C4-2B (cell line): ENCODE data around the gene NAGPA.

ENCODE experiments used
- H3K27ac ChIP-seq: fragments of 450-650 bp; 2 replicates; pipeline ENCODE4 v1.5.1; 2017
- ZFX ChIP-seq: fragments of 450-650 bp; IDR thresholded peaks from 2 replicates; pipeline ENCODE4 v1.6.1; 2017
- TF ChIP-seq, protein P1 (sequence below): fragments of 450-650 bp; conservative IDR thresholded peaks from 2 replicates; pipeline ENCODE4 v1.5.1; 2017; ENCODE audit warnings: mild to moderate bottlenecking

The NAGPA gene

DNA sequence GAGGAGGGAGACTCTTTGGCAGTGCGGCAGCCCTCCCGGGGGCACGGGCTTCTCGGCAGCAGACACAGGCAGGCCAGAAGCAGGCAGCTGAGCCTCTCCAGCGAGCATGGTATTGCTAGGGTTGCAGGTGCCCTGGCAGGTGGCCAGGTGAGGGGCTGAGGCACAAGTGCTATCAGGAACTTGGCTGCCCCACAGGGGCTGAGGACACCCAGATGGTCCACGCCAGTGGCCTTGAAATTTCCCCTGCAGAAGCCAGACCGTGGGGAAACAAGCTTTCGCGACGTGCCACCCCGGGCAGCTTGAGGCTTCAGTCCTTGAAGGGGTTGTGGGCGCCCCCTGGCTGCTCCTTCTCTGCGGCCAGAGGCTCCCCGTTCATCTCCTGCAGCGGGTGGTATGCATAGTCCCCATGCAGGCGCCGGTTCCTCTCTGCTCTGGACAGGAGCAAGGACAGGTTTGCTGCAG lies 8.5 kb downstream of the NAGPA start:
- H3K27ac ChIP-seq: peak overlapping the region; percentile 43
- TF ChIP-seq, protein P1, sequence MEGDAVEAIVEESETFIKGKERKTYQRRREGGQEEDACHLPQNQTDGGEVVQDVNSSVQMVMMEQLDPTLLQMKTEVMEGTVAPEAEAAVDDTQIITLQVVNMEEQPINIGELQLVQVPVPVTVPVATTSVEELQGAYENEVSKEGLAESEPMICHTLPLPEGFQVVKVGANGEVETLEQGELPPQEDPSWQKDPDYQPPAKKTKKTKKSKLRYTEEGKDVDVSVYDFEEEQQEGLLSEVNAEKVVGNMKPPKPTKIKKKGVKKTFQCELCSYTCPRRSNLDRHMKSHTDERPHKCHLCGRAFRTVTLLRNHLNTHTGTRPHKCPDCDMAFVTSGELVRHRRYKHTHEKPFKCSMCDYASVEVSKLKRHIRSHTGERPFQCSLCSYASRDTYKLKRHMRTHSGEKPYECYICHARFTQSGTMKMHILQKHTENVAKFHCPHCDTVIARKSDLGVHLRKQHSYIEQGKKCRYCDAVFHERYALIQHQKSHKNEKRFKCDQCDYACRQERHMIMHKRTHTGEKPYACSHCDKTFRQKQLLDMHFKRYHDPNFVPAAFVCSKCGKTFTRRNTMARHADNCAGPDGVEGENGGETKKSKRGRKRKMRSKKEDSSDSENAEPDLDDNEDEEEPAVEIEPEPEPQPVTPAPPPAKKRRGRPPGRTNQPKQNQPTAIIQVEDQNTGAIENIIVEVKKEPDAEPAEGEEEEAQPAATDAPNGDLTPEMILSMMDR: peak; percentile 12; the same call in 1 of the 2 replicates
- no peak for TF ChIP-seq ZFX

DNA sequence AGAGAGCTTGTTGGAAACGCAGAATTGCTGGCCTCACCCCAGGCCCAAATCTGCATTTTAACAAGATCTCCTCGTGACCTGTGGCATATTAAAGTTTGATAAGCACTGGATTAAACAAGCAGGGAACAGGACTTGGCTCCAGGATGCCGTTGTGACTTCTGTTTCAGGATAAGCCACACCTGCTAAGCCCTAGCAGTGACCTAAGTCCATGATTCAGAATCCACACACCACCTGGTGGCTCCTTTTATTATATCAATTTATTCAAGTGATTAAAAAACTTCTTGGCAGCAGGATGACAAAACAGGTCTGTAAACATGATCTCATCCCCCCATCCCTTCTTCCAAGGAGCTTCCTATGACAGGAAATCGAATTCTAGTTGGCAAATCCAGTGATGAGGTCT lies 9.1 kb downstream of the NAGPA start:
- H3K27ac ChIP-seq: peak overlapping the region; percentile 44
- TF ChIP-seq, protein P1: peak; percentile 71
- no peak for TF ChIP-seq ZFX

DNA sequence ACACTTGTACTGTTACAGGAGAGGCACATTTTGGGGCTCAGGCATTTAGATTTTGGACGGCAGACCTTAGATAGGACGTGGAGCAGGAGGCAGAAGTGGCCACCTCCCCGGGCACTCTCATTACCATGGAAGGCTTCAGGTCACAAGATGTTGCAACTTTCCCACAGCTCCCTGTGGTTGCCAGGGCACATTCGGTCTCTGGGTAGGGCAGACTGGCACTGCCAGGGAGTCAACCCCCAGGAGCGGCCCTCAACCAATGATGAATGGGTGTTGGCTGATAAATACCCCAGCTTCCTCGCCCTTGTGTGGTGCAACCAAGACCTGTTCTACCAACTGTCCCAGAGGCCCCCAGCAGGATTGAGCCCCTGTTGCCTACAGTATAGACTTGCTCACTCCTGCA lies 11.2 kb downstream of the NAGPA start:
- TF ChIP-seq ZFX: no peak
- TF ChIP-seq, protein P1: no peak
- no peak overlapping the region; the same call in 1 of the 2 replicates for H3K27ac ChIP-seq

DNA sequence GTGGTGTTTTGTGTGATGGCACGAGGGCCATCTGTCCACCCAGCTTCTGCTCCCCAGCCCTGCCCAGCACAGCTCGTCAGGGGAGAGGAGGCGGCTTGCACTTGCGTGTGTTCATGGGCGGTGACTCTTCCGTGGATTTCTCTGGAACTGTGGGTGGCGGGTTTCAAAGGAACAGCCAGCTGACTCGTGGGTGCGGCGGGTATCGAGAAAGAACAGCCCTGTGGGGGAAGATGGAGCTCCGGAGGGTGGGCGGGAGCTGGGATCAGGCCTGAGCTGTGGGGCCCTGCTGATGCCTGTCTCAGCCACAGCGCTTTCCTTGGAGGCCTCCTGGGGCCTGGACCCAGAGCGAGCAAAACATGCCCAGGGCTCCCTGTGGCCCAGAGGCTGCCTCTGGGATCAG lies 13.2 kb downstream of the NAGPA start:
- H3K27ac ChIP-seq: no peak overlapping the region
- TF ChIP-seq ZFX: no peak
- TF ChIP-seq, protein P1: no peak

DNA sequence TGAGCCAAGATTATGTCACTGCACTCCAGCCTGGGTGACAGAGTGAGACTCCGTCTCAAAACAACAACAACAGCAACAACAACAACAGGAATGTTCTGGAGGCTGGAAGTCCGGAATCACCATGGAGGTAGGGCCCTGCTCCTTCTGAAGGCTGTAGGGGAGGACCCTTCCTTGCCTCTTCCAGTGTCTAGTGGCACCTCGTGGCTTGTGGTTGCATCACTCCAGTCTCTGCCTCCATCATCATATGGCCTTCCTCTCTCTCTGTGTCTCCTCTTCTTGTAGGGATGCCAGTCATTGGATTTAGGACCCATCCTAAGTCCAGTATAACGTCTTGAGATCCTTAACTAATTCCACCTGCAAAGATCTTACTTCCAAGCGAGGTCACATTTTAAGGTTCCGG lies 14.0 kb downstream of the NAGPA start:
- TF ChIP-seq ZFX: no peak
- TF ChIP-seq, protein P1: no peak
- H3K27ac ChIP-seq: no peak overlapping the region

DNA sequence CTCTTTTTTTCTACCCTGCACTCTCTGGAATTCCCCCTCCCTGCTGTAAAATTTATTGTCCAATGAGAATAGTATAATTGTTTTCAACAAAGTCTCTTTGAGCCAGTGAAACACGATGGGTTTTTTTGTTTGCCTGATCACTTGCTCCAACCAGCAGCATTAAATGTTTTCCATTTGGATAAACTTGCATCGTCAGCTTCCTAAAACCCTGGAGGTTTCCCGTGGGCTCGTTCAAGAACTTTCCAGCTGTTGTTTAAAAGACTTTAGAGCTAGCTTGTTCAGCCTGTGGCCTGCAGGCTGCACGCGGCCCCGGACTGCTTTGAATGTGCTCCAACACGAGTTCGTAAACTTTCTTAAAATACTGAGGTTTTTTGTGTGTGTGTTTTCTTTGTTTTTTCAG lies 14.9 kb downstream of the NAGPA start:
- H3K27ac ChIP-seq: no peak overlapping the region
- TF ChIP-seq ZFX: no peak
- TF ChIP-seq, protein P1: no peak

DNA sequence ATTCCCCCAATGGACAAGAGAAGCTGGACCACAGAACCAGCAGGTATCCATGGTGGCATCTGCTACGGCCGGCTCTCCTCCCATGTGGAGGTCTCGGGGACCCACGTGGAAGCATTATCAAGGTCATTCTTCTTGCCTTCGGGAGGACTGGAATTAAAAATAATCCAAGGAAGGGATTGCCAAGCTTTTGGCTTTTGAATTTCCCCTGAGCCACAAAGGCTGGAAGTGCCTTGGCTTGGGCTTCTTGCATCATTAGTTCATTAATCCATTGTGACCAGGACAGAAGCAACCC lies 16.1 kb downstream of the NAGPA start:
- no peak overlapping the region for H3K27ac ChIP-seq
- TF ChIP-seq ZFX: no peak
- TF ChIP-seq, protein P1: no peak
